GM23338 (cell line): ENCODE measurements around the gene PNPLA7.

ENCODE experiments used
- CREB1 ChIP-seq: fragments of 250-450 bp; sonication (Bioruptor Pico); IDR thresholded peaks from 2 replicates; pipeline ENCODE4 v1.5.0; 2020; ENCODE audit warnings: low read depth, mild to moderate bottlenecking, moderate library complexity
- CTCF ChIP-seq, 2 experiments: fragments of 200-600 bp in 1 of 2; sonication (generic) in 1 of 2; conservative IDR thresholded peaks; 2 replicates each; pipeline versions ENCODE4 v1.5.1 to v1.6.1; 2016 to 2017; ENCODE audit warnings: antibody characterized with exemption in 2 of 2, low read depth in 2 of 2, mild to moderate bottlenecking in 2 of 2, moderate library complexity in 1 of 2
- EZH2 ChIP-seq: fragments of 200-600 bp; sonication (generic); IDR thresholded peaks from one replicate; pipeline ENCODE4 v1.8.0; 2017; ENCODE audit warnings: antibody characterized with exemption, mild to moderate bottlenecking, low read depth; ENCODE audit not compliant: unreplicated experiment
- EZH2phosphoT487 ChIP-seq: fragments of 200-600 bp; sonication (generic); IDR thresholded peaks from one replicate; pipeline ENCODE4 v1.8.1; 2018; ENCODE audit warnings: antibody characterized with exemption; ENCODE audit not compliant: unreplicated experiment
- JUNB ChIP-seq: IDR thresholded peaks from one replicate; pipeline ENCODE4 v1.6.1; 2016; ENCODE audit warnings: antibody characterized with exemption; ENCODE audit not compliant: unreplicated experiment
- NANOG ChIP-seq: IDR thresholded peaks from 2 replicates; pipeline ENCODE4 v1.6.1; 2016; ENCODE audit warnings: antibody characterized with exemption, borderline replicate concordance
- POLR2AphosphoS5 ChIP-seq: IDR thresholded peaks from 2 replicates; pipeline ENCODE4 v1.6.1; 2016; ENCODE audit warnings: antibody characterized with exemption, low read depth
- REST ChIP-seq: IDR thresholded peaks from one replicate; pipeline ENCODE4 v1.6.1; 2018; ENCODE audit warnings: antibody characterized with exemption; ENCODE audit not compliant: unreplicated experiment
- STAT1 ChIP-seq: IDR thresholded peaks from one replicate; pipeline ENCODE4 v1.6.1; 2016; ENCODE audit warnings: antibody characterized with exemption; ENCODE audit not compliant: unreplicated experiment
- ZNF114 ChIP-seq: fragments of 250-450 bp; sonication (Bioruptor Pico); IDR thresholded peaks from 2 replicates; pipeline ENCODE4 v1.5.0; 2020; ENCODE audit warnings: mild to moderate bottlenecking, moderate library complexity

GRCh38 chr9:137493364-137494103 is 56.7 kb downstream of the PNPLA7 start:
- TF ChIP-seq CTCF (conservative IDR thresholded peaks at IDR 0.05; ENCODE audit: low read depth in 2 of 2) = no peak
- no peak for TF ChIP-seq POLR2AphosphoS5
- TF ChIP-seq CREB1 (CRISPR knock-in tag) = no peak
- no peak for TF ChIP-seq REST
- no peak for TF ChIP-seq EZH2
- no peak for TF ChIP-seq JUNB
- no peak for TF ChIP-seq EZH2phosphoT487
- TF ChIP-seq NANOG = no peak
- TF ChIP-seq ZNF114 (CRISPR knock-in tag) = no peak
- TF ChIP-seq STAT1 = no peak
